Endothelial cell of umbilical vein (primary cell): ENCODE results near the gene NT5DC2. TPM values are rescaled to one million over a fixed set of nuclear protein-coding genes. Genes with fewer than 3 reads are reported as not detected.

Experiments
- BruUV-seq: library from RNA; stranded (reverse); fragments of 400-500 nt; replicated peaks from 2 replicates; lab custom pipeline; 2021; lab: Mats Ljungman, UMichigan
- CTCF ChIA-PET: fragments of 300-600, 350-600 bp; sonication (Branson Sonifier 250); formaldehyde crosslinking; loops from one replicate; lab custom pipeline; 2021; ENCODE audit warnings: antibody characterized with exemption, inconsistent platforms; lab: Charles Lee
- POLR2A ChIA-PET: fragments of 300-600, 350-600 bp; sonication (Branson Sonifier 250); formaldehyde crosslinking; loops from one replicate; lab custom pipeline; 2021; ENCODE audit warnings: antibody characterized with exemption, inconsistent platforms; lab: Charles Lee
- DNase-seq: peaks from one replicate; pipeline ENCODE4 v3.0.0-alpha.2; 2011; ENCODE audit warnings: low read depth, low spot score
- FAIRE-seq: peaks from 2 replicates; lab custom pipeline; 2011; peaks lifted over from hg19 to GRCh38; lab: Jason Lieb, UNC
- H2AFZ ChIP-seq: 2 replicates; pipeline ENCODE4 v1.6.0; 2012; ENCODE audit warnings: low read depth, low read length, control low read depth, inconsistent platforms
- H3K27ac ChIP-seq: 2 replicates; pipeline ENCODE4 v1.5.1; 2011; ENCODE audit warnings: low read depth, mild to moderate bottlenecking, control low read depth, low read length, moderate library complexity; ENCODE audit not compliant: insufficient read depth
- H3K27me3 ChIP-seq, 2 experiments: 2 replicates each; pipeline versions ENCODE4 v1.6.0 to v1.6.1; 2011; ENCODE audit warnings: low read length in 2 of 2, mixed read lengths in 1 of 2; ENCODE audit not compliant: control insufficient read depth in 2 of 2, insufficient read depth in 2 of 2
- H3K36me3 ChIP-seq, 2 experiments: 2 replicates in 1 of 2; 3 replicates in 1 of 2; pipeline ENCODE4 v1.5.1; 2011; ENCODE audit warnings: low read length in 2 of 2, mild to moderate bottlenecking in 1 of 2, moderate library complexity in 1 of 2; ENCODE audit not compliant: control insufficient read depth in 2 of 2, insufficient read depth in 2 of 2; ENCODE audit errors: extremely low read depth in 1 of 2
- H3K4me1 ChIP-seq: 3 replicates; pipeline ENCODE4 v1.5.1; 2011; ENCODE audit warnings: mild to moderate bottlenecking, low read length; ENCODE audit not compliant: control insufficient read depth, insufficient read depth; ENCODE audit errors: extremely low read depth
- H3K4me2 ChIP-seq: 2 replicates; pipeline ENCODE4 v1.6.1; 2011; ENCODE audit warnings: low read length, control low read depth, mixed read lengths; ENCODE audit not compliant: insufficient read depth
- H3K4me3 ChIP-seq, 3 experiments: fragments of 200-600 bp in 1 of 3; sonication (generic), shearing (Covaris generic) in 1 of 3; replicated peaks in 1 of 3; 2 replicates each; pipeline ENCODE4 v1.5.1; 2011 to 2016; ENCODE audit warnings: control low read depth in 3 of 3, low read length in 3 of 3, mild to moderate bottlenecking in 2 of 3, inconsistent platforms in 1 of 3, low read depth in 1 of 3, moderate library complexity in 1 of 3; ENCODE audit not compliant: insufficient read depth in 1 of 3
- H3K79me2 ChIP-seq: 2 replicates; pipeline ENCODE4 v1.6.0; 2012; ENCODE audit warnings: low read length, inconsistent platforms; ENCODE audit not compliant: control insufficient read depth, insufficient read depth
- H3K9ac ChIP-seq: replicated peaks from 2 replicates; pipeline ENCODE3; 2011; ENCODE audit warnings: low read length, control low read depth; ENCODE audit not compliant: insufficient read depth; ENCODE audit errors: extremely low read depth
- H3K9me1 ChIP-seq: replicated peaks from 3 replicates; pipeline ENCODE4 v1.6.0; 2011; ENCODE audit warnings: mild to moderate bottlenecking, low read length; ENCODE audit not compliant: control insufficient read depth, insufficient read depth; ENCODE audit errors: extremely low read depth
- H3K9me3 ChIP-seq: replicated peaks from 2 replicates; pipeline ENCODE4 v1.5.1; 2012; ENCODE audit warnings: low read length, inconsistent platforms; ENCODE audit not compliant: control insufficient read depth, insufficient read depth
- H4K20me1 ChIP-seq: replicated peaks from 2 replicates; pipeline ENCODE3; 2011; ENCODE audit warnings: mild to moderate bottlenecking, low read length; ENCODE audit not compliant: control insufficient read depth, insufficient read depth; ENCODE audit errors: extremely low read depth
- EZH2 ChIP-seq: IDR thresholded peaks from 2 replicates; pipeline ENCODE4 v1.6.1; 2012; ENCODE audit warnings: borderline replicate concordance, low read depth, mild to moderate bottlenecking, moderate library complexity, low read length, inconsistent platforms; ENCODE audit not compliant: severe bottlenecking
- FOS ChIP-seq: IDR thresholded peaks from 2 replicates; pipeline ENCODE4 v1.6.1; 2011; ENCODE audit warnings: mild to moderate bottlenecking, low read length, moderate library complexity, borderline replicate concordance; ENCODE audit not compliant: insufficient read depth
- GATA2 ChIP-seq: IDR thresholded peaks from 2 replicates; pipeline ENCODE4 v1.7.0; 2011; ENCODE audit warnings: low read depth, mild to moderate bottlenecking, moderate library complexity, mixed read lengths, low read length; ENCODE audit not compliant: insufficient read length, insufficient read depth
- JUN ChIP-seq: IDR thresholded peaks from 2 replicates; pipeline ENCODE4 v1.6.1; 2011; ENCODE audit warnings: borderline replicate concordance, low read depth; ENCODE audit not compliant: insufficient read length, insufficient read depth
- MYC ChIP-seq: IDR thresholded peaks from one replicate; pipeline ENCODE4 v1.6.1; 2011; ENCODE audit warnings: mild to moderate bottlenecking, low read depth, low read length
- POLR2A ChIP-seq: IDR thresholded peaks from 2 replicates; pipeline ENCODE4 v1.6.1; 2012; ENCODE audit warnings: low read depth, mild to moderate bottlenecking, control low read depth, low read length
- POLR2AphosphoS5 ChIP-seq: IDR thresholded peaks from 2 replicates; pipeline ENCODE4 v1.6.1; 2012; ENCODE audit warnings: low read depth, mild to moderate bottlenecking, control low read depth, low read length, moderate library complexity; ENCODE audit not compliant: insufficient read depth
- dilution Hi-C: fragments of 300-500 bp; cut with MboI; formaldehyde crosslinking; loops from one replicate; pipeline ENCODE4 v1.15.0; 2019; ENCODE audit warnings: low sequenced_read_pairs; ENCODE audit not compliant: extremely low pct_ligation_motif_present
- intact Hi-C: fragments of 100-400 bp; cut with micrococcal nuclease; formaldehyde crosslinking; loops from one replicate; pipeline ENCODE4 v1.10.0; 2022
- polyA plus RNA-seq, 4 experiments: library from polyadenylated mRNA; depleted of rRNA in 3 of 4; stranded (reverse) in 3 of 4; unstranded in 1 of 4; fragments of >200 nt; gene quantifications; 2 replicates each; pipeline versions ENCODE4 v1.2.1 to v1.2.3, GENCODE V29; 2011 to 2012; ENCODE audit warnings: missing spikeins in 1 of 4
- total RNA-seq: library from RNA; stranded (reverse); gene quantifications from 2 replicates; pipeline ENCODE4 v1.2.3, GENCODE V29; 2021
- TF ChIP-seq, protein P1 (sequence below), 2 donors: IDR thresholded peaks; 1 replicate in 1 of 2; 2 replicates in 1 of 2; pipeline ENCODE4 v1.5.1; 2011; ENCODE audit warnings: low read length in 2 of 2, mild to moderate bottlenecking in 2 of 2, moderate library complexity in 2 of 2, control low read depth in 1 of 2, inconsistent platforms in 1 of 2, low read depth in 1 of 2; ENCODE audit not compliant: insufficient read depth in 1 of 2; ENCODE audit errors: extremely low read depth in 1 of 2
- TF ChIP-seq, protein P2 (sequence below): IDR thresholded peaks from 2 replicates; pipeline ENCODE4 v1.6.1; 2011; ENCODE audit not compliant: insufficient read depth, insufficient read length

The NT5DC2 gene
- total and polyA plus RNA-seq, 2 donors (not counting 3 experiments of a cell fraction or from before 2014, with no cell fraction given): 298 to 402 TPM

DNA sequence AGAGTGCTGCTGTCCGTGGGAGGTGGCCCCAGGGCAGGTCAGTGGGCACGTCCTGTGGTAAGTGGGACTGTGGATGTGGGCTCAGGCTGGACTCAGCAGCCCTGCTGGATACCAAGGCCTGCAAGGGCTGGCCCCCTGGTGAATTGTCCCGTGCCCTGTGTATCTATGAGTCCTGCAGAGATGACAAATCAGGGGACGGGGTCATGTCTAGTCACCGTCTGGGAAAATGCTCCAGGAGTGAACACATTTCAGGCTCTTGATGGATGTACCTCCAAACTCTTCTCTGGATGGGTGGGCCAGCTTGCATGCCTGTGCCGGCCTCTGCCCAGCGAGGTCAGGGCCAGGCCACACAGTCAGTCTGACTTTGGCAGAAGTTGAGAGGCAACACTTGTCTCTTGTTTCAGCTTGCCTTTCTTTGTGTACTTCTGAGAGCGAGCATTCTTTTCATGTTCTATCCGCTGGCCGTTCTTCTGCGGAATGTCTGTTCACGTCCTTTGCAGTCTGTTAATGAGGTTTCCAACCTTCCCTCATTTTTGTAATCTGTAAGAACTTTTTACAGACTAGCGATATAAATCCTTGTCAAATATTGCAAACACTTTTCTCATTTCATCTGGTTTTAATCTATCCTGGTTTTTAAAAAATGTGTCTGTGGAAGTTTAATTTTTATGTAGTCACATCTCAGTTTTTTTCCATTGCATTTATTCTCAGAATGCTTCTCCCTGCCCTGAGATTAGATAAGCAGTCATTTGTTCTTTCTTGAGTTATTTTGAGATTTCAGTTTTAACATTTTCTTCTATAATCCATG, 49.9 kb downstream of the NT5DC2 start:
- H3K9ac ChIP-seq: no peak overlapping the region
- no peak overlapping the region for H2AFZ ChIP-seq
- H3K9me1 ChIP-seq: no peaks in the 10 kb centered on the region
- H3K27me3 ChIP-seq: no peaks in the 10 kb centered on the region
- ChIA-PET CTCF (interaction anchor here (2.0 kb wide), 1 partner anchor 11 kb away, joined by 9 read pairs; the partner anchor contains the start of gene STAB1), POLR2A (no interaction called here)
- no peak for TF ChIP-seq GATA2
- no peak for TF ChIP-seq FOS
- no peak for TF ChIP-seq POLR2AphosphoS5
- no peak for TF ChIP-seq EZH2
- no peak for TF ChIP-seq JUN
- TF ChIP-seq POLR2A: no peak
- TF ChIP-seq, protein P1, sequence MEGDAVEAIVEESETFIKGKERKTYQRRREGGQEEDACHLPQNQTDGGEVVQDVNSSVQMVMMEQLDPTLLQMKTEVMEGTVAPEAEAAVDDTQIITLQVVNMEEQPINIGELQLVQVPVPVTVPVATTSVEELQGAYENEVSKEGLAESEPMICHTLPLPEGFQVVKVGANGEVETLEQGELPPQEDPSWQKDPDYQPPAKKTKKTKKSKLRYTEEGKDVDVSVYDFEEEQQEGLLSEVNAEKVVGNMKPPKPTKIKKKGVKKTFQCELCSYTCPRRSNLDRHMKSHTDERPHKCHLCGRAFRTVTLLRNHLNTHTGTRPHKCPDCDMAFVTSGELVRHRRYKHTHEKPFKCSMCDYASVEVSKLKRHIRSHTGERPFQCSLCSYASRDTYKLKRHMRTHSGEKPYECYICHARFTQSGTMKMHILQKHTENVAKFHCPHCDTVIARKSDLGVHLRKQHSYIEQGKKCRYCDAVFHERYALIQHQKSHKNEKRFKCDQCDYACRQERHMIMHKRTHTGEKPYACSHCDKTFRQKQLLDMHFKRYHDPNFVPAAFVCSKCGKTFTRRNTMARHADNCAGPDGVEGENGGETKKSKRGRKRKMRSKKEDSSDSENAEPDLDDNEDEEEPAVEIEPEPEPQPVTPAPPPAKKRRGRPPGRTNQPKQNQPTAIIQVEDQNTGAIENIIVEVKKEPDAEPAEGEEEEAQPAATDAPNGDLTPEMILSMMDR (IDR thresholded peaks at IDR 0.05; ENCODE audit: extremely low read depth in 1 of 2, insufficient read depth in 1 of 2, low read depth in 1 of 2, low read length in 2 of 2): no peak
- TF ChIP-seq, protein P2, sequence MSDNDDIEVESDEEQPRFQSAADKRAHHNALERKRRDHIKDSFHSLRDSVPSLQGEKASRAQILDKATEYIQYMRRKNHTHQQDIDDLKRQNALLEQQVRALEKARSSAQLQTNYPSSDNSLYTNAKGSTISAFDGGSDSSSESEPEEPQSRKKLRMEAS: no peak
- TF ChIP-seq MYC: no peak
- BruUV-seq: no TSS peak
- no peaks in the 10 kb centered on the region for H3K4me1 ChIP-seq
- no peak overlapping the region for H3K27ac ChIP-seq
- no peak for DNase-seq
- H4K20me1 ChIP-seq: no peaks in the 10 kb centered on the region
- dilution Hi-C loops: no loop called here
- no peak overlapping the region for H3K4me3 ChIP-seq
- H3K9me3 ChIP-seq: no peaks in the 10 kb centered on the region
- FAIRE-seq: no peak
- H3K79me2 ChIP-seq: no peaks in the 10 kb centered on the region
- no peak overlapping the region for H3K4me2 ChIP-seq
- intact Hi-C loops: no loop called here
- H3K36me3 ChIP-seq: peaks cover 14 to 80% of the 10 kb centered on the region in 2 experiments
